GM23338 (cell line): ENCODE results near the gene PRUNE2. TPM values are rescaled to one million over a fixed set of nuclear protein-coding genes. Genes with fewer than 3 reads are reported as not detected.

Experiments used
- ATAC-seq: fragments of 200-7000 bp; cut with Tn5 transposase; 3 replicates; pipeline ENCODE4 v1.9.1; 2020
- DNase-seq: peaks from one replicate; pipeline ENCODE4 v3.0.0-alpha.2; 2015; ENCODE audit warnings: low spot score
- H2AFZ ChIP-seq: fragments of 200-600 bp; sonication (generic); 2 replicates; pipeline ENCODE4 v1.8.0; 2016; ENCODE audit warnings: antibody characterized with exemption, mild to moderate bottlenecking, moderate library complexity
- H3F3A ChIP-seq: fragments of 200-600 bp; sonication (generic); replicated peaks from 2 replicates; pipeline ENCODE4 v1.8.0; 2017; ENCODE audit warnings: antibody characterized with exemption, mixed run types, low read depth
- H3K27ac ChIP-seq: fragments of 200-600 bp; sonication (generic); 2 replicates; pipeline ENCODE4 v1.6.1; 2016; ENCODE audit warnings: low read depth
- H3K27me3 ChIP-seq: fragments of 200-600 bp; sonication (generic); 2 replicates; pipeline ENCODE4 v1.8.0; 2016; ENCODE audit warnings: mild to moderate bottlenecking, mixed run types, moderate library complexity; ENCODE audit not compliant: insufficient read depth
- H3K36me3 ChIP-seq: fragments of 200-600 bp; sonication (generic); 2 replicates; pipeline ENCODE4 v1.8.0; 2016; ENCODE audit warnings: mild to moderate bottlenecking; ENCODE audit not compliant: insufficient read depth
- H3K4me1 ChIP-seq: fragments of 200-600 bp; sonication (generic); 2 replicates; pipeline ENCODE4 v1.8.0; 2016; ENCODE audit warnings: mild to moderate bottlenecking, moderate library complexity; ENCODE audit not compliant: insufficient read depth
- H3K4me2 ChIP-seq: fragments of 200-600 bp; sonication (generic); 2 replicates; pipeline ENCODE4 v1.7.1; 2017; ENCODE audit warnings: mixed run types
- H3K4me3 ChIP-seq: fragments of 200-600 bp; sonication (generic); 2 replicates; pipeline ENCODE4 v1.6.1; 2016; ENCODE audit warnings: mixed run types
- H3K79me2 ChIP-seq: fragments of 200-600 bp; sonication (generic); replicated peaks from 2 replicates; pipeline ENCODE4 v1.8.0; 2017; ENCODE audit warnings: mild to moderate bottlenecking; ENCODE audit not compliant: insufficient read depth
- H3K9me2 ChIP-seq: fragments of 200-600 bp; sonication (generic); 2 replicates; pipeline ENCODE4 v1.8.0; 2017; ENCODE audit not compliant: insufficient read depth
- H4K20me1 ChIP-seq: fragments of 200-600 bp; sonication (generic); replicated peaks from 2 replicates; pipeline ENCODE4 v1.8.0; 2017; ENCODE audit warnings: mild to moderate bottlenecking; ENCODE audit not compliant: insufficient read depth
- H3K27ac Mint-ChIP-seq: 2 replicates; pipeline ENCODE4 v1.8.0; 2020; ENCODE audit warnings: inconsistent platforms, mild to moderate bottlenecking, moderate library complexity, mixed read lengths
- H3K27me3 Mint-ChIP-seq: 3 replicates; pipeline ENCODE4 v1.8.0; 2022; ENCODE audit warnings: low read depth, mild to moderate bottlenecking, moderate library complexity, mixed read lengths, inconsistent platforms; ENCODE audit not compliant: insufficient read depth, poor library complexity
- H3K36me3 Mint-ChIP-seq: 3 replicates; pipeline ENCODE4 v1.8.0; 2021; ENCODE audit warnings: low read depth, mild to moderate bottlenecking, inconsistent platforms, moderate library complexity, mixed read lengths
- H3K4me1 Mint-ChIP-seq: 3 replicates; pipeline ENCODE4 v1.8.0; 2020; ENCODE audit warnings: mild to moderate bottlenecking, inconsistent platforms, mixed read lengths
- H3K4me3 Mint-ChIP-seq: 3 replicates; pipeline ENCODE4 v1.8.0; 2021; ENCODE audit warnings: moderate library complexity, mild to moderate bottlenecking, inconsistent platforms, mixed read lengths
- H3K9me3 Mint-ChIP-seq: 3 replicates; pipeline ENCODE4 v1.8.0; 2020; ENCODE audit warnings: moderate library complexity, mild to moderate bottlenecking, inconsistent platforms, mixed read lengths
- CREB1 ChIP-seq: fragments of 250-450 bp; sonication (Bioruptor Pico); IDR thresholded peaks from 2 replicates; pipeline ENCODE4 v1.5.0; 2020; ENCODE audit warnings: low read depth, mild to moderate bottlenecking, moderate library complexity
- EZH2phosphoT487 ChIP-seq: fragments of 200-600 bp; sonication (generic); IDR thresholded peaks from one replicate; pipeline ENCODE4 v1.8.1; 2018; ENCODE audit warnings: antibody characterized with exemption; ENCODE audit not compliant: unreplicated experiment
- JUNB ChIP-seq: IDR thresholded peaks from one replicate; pipeline ENCODE4 v1.6.1; 2016; ENCODE audit warnings: antibody characterized with exemption; ENCODE audit not compliant: unreplicated experiment
- NANOG ChIP-seq: IDR thresholded peaks from 2 replicates; pipeline ENCODE4 v1.6.1; 2016; ENCODE audit warnings: antibody characterized with exemption, borderline replicate concordance
- STAT1 ChIP-seq: IDR thresholded peaks from one replicate; pipeline ENCODE4 v1.6.1; 2016; ENCODE audit warnings: antibody characterized with exemption; ENCODE audit not compliant: unreplicated experiment
- ZNF114 ChIP-seq: fragments of 250-450 bp; sonication (Bioruptor Pico); IDR thresholded peaks from 2 replicates; pipeline ENCODE4 v1.5.0; 2020; ENCODE audit warnings: mild to moderate bottlenecking, moderate library complexity
- polyA plus RNA-seq: library from polyadenylated mRNA; unstranded; fragments of >200 nt; fragmentation: Nextera tagmentation; extraction: Ambion mirVana; gene quantifications from 2 replicates; pipeline ENCODE4 v1.2.1, GENCODE V29; 2016
- total RNA-seq: library from RNA; depleted of rRNA; stranded (reverse); fragments of >200 nt; shearing (Covaris generic); gene quantifications from 2 replicates; pipeline ENCODE4 v1.2.3, GENCODE V29; 2014
- TF ChIP-seq, protein P1 (sequence below), 2 experiments: fragments of 200-600 bp in 1 of 2; sonication (generic) in 1 of 2; conservative IDR thresholded peaks; 2 replicates each; pipeline versions ENCODE4 v1.5.1 to v1.6.1; 2016 to 2017; ENCODE audit warnings: antibody characterized with exemption in 2 of 2, low read depth in 2 of 2, mild to moderate bottlenecking in 2 of 2, moderate library complexity in 1 of 2
- TF ChIP-seq, protein P2 (sequence below): IDR thresholded peaks from one replicate; pipeline ENCODE4 v1.6.1; 2018; ENCODE audit warnings: antibody characterized with exemption; ENCODE audit not compliant: unreplicated experiment
- TF ChIP-seq, protein P3 (sequence below): fragments of 250-450 bp; sonication (Bioruptor Pico); IDR thresholded peaks from 2 replicates; pipeline ENCODE4 v1.5.0; 2020; ENCODE audit warnings: mild to moderate bottlenecking, moderate library complexity
- TF ChIP-seq, protein P4 (sequence below): IDR thresholded peaks from 2 replicates; pipeline ENCODE4 v1.6.1; 2016; ENCODE audit warnings: antibody characterized with exemption

The PRUNE2 gene
- total and polyA plus RNA-seq, 2 experiments from 2014 or later: 10.6 to 26.5 TPM

DNA sequence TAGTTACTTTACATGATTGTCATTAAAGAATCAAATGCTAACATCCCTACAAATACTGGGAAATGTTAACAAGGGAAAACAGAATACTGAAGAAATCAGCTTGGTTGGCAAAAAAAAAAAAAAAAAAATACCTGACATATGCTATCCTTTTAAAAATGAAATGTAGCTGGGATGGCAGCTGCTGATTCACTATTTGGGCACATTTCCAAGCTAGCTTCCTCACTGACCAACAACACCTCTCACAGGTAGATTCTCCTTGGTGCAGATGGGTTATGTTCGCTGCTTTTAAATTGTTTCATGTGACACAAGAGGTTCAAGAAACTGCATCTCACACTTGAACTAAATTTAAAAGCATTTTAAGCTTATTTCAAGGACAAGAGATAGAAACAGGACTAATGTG is 6.1 kb upstream of the PRUNE2 start (continued):
- TF ChIP-seq, protein P1, sequence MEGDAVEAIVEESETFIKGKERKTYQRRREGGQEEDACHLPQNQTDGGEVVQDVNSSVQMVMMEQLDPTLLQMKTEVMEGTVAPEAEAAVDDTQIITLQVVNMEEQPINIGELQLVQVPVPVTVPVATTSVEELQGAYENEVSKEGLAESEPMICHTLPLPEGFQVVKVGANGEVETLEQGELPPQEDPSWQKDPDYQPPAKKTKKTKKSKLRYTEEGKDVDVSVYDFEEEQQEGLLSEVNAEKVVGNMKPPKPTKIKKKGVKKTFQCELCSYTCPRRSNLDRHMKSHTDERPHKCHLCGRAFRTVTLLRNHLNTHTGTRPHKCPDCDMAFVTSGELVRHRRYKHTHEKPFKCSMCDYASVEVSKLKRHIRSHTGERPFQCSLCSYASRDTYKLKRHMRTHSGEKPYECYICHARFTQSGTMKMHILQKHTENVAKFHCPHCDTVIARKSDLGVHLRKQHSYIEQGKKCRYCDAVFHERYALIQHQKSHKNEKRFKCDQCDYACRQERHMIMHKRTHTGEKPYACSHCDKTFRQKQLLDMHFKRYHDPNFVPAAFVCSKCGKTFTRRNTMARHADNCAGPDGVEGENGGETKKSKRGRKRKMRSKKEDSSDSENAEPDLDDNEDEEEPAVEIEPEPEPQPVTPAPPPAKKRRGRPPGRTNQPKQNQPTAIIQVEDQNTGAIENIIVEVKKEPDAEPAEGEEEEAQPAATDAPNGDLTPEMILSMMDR (conservative IDR thresholded peaks at IDR 0.05; ENCODE audit: low read depth in 2 of 2): no peak
- TF ChIP-seq ZNF114 (CRISPR knock-in tag) (no peak), STAT1 (no peak), EZH2phosphoT487 (no peak), JUNB (no peak), CREB1 (no peak)
- TF ChIP-seq, protein P2, sequence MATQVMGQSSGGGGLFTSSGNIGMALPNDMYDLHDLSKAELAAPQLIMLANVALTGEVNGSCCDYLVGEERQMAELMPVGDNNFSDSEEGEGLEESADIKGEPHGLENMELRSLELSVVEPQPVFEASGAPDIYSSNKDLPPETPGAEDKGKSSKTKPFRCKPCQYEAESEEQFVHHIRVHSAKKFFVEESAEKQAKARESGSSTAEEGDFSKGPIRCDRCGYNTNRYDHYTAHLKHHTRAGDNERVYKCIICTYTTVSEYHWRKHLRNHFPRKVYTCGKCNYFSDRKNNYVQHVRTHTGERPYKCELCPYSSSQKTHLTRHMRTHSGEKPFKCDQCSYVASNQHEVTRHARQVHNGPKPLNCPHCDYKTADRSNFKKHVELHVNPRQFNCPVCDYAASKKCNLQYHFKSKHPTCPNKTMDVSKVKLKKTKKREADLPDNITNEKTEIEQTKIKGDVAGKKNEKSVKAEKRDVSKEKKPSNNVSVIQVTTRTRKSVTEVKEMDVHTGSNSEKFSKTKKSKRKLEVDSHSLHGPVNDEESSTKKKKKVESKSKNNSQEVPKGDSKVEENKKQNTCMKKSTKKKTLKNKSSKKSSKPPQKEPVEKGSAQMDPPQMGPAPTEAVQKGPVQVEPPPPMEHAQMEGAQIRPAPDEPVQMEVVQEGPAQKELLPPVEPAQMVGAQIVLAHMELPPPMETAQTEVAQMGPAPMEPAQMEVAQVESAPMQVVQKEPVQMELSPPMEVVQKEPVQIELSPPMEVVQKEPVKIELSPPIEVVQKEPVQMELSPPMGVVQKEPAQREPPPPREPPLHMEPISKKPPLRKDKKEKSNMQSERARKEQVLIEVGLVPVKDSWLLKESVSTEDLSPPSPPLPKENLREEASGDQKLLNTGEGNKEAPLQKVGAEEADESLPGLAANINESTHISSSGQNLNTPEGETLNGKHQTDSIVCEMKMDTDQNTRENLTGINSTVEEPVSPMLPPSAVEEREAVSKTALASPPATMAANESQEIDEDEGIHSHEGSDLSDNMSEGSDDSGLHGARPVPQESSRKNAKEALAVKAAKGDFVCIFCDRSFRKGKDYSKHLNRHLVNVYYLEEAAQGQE: no peak

DNA sequence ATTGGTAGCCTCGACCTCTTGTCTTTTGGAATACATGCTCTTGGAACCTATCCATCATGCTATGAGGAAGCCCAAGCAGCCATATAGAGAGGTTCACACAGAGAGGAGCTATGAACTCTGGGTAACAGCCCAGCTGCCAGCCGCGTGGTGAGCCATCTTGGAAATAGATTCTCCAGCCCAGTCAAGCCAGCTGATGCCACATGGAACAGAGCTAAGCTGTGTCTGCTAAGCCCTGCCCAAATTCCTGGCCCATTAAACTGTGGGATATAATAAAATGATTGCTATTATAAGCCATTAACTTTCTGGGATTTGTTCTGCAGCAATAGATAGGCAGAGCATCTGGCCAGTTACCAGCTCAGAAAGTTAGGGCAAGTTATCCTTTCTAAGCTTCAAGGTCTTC is 4.9 kb upstream of the PRUNE2 start:
- Mint-ChIP-seq H3K4me3 (no peak overlapping the region), H3K4me1 (peaks cover 9% of the 10 kb centered on the region), H3K9me3 (no peaks in the 10 kb centered on the region), H3K27me3 (peaks cover 13% of the 10 kb centered on the region), H3K36me3 (no peaks in the 10 kb centered on the region), H3K27ac (no peak overlapping the region)
- Histone ChIP-seq H3K4me3 (no peak overlapping the region), H3K4me2 (no peak overlapping the region), H3K27ac (no peak overlapping the region), H3K79me2 (no peaks in the 10 kb centered on the region), H3K36me3 (no peaks in the 10 kb centered on the region), H2AFZ (no peak overlapping the region), H4K20me1 (no peaks in the 10 kb centered on the region), H3K4me1 (peaks cover 20% of the 10 kb centered on the region; the same call in 1 of the 2 replicates), H3K27me3 (peaks cover 18% of the 10 kb centered on the region), H3K9me2 (no peaks in the 10 kb centered on the region; the same call in 1 of the 2 replicates), H3F3A (no peaks in the 10 kb centered on the region; the same call in 1 of the 2 replicates)
- DNase-seq (no peak), ATAC-seq (no peak)
- no peak for TF ChIP-seq ZNF114 (CRISPR knock-in tag)
- TF ChIP-seq, protein P3, sequence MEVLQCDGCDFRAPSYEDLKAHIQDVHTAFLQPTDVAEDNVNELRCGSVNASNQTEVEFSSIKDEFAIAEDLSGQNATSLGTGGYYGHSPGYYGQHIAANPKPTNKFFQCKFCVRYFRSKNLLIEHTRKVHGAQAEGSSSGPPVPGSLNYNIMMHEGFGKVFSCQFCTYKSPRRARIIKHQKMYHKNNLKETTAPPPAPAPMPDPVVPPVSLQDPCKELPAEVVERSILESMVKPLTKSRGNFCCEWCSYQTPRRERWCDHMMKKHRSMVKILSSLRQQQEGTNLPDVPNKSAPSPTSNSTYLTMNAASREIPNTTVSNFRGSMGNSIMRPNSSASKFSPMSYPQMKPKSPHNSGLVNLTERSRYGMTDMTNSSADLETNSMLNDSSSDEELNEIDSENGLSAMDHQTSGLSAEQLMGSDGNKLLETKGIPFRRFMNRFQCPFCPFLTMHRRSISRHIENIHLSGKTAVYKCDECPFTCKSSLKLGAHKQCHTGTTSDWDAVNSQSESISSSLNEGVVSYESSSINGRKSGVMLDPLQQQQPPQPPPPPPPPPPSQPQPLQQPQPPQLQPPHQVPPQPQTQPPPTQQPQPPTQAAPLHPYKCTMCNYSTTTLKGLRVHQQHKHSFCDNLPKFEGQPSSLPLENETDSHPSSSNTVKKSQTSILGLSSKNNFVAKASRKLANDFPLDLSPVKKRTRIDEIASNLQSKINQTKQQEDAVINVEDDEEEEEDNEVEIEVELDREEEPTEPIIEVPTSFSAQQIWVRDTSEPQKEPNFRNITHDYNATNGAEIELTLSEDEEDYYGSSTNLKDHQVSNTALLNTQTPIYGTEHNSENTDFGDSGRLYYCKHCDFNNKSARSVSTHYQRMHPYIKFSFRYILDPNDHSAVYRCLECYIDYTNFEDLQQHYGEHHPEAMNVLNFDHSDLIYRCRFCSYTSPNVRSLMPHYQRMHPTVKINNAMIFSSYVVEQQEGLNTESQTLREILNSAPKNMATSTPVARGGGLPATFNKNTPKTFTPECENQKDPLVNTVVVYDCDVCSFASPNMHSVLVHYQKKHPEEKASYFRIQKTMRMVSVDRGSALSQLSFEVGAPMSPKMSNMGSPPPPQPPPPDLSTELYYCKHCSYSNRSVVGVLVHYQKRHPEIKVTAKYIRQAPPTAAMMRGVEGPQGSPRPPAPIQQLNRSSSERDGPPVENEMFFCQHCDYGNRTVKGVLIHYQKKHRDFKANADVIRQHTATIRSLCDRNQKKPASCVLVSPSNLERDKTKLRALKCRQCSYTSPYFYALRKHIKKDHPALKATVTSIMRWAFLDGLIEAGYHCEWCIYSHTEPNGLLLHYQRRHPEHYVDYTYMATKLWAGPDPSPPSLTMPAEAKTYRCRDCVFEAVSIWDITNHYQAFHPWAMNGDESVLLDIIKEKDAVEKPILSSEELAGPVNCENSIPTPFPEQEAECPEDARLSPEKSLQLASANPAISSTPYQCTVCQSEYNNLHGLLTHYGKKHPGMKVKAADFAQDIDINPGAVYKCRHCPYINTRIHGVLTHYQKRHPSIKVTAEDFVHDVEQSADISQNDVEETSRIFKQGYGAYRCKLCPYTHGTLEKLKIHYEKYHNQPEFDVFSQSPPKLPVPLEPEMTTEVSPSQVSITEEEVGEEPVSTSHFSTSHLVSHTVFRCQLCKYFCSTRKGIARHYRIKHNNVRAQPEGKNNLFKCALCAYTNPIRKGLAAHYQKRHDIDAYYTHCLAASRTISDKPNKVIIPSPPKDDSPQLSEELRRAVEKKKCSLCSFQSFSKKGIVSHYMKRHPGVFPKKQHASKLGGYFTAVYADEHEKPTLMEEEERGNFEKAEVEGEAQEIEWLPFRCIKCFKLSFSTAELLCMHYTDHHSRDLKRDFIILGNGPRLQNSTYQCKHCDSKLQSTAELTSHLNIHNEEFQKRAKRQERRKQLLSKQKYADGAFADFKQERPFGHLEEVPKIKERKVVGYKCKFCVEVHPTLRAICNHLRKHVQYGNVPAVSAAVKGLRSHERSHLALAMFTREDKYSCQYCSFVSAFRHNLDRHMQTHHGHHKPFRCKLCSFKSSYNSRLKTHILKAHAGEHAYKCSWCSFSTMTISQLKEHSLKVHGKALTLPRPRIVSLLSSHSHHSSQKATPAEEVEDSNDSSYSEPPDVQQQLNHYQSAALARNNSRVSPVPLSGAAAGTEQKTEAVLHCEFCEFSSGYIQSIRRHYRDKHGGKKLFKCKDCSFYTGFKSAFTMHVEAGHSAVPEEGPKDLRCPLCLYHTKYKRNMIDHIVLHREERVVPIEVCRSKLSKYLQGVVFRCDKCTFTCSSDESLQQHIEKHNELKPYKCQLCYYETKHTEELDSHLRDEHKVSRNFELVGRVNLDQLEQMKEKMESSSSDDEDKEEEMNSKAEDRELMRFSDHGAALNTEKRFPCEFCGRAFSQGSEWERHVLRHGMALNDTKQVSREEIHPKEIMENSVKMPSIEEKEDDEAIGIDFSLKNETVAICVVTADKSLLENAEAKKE (CRISPR knock-in tag): no peak
- TF ChIP-seq, protein P4, sequence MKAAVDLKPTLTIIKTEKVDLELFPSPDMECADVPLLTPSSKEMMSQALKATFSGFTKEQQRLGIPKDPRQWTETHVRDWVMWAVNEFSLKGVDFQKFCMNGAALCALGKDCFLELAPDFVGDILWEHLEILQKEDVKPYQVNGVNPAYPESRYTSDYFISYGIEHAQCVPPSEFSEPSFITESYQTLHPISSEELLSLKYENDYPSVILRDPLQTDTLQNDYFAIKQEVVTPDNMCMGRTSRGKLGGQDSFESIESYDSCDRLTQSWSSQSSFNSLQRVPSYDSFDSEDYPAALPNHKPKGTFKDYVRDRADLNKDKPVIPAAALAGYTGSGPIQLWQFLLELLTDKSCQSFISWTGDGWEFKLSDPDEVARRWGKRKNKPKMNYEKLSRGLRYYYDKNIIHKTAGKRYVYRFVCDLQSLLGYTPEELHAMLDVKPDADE: no peak
- no peak for TF ChIP-seq CREB1
- TF ChIP-seq NANOG: no peak
- TF ChIP-seq EZH2phosphoT487: no peak
- TF ChIP-seq, protein P1 (conservative IDR thresholded peaks at IDR 0.05; ENCODE audit: low read depth in 2 of 2): no peak
